Dermis blood vessel endothelial cell (primary cell): ENCODE data around the gene CHID1. TPM values are rescaled to one million over a fixed set of nuclear protein-coding genes. Genes with fewer than 3 reads are reported as not detected.

Experiments used
- DNase-seq: peaks from one replicate; pipeline ENCODE4 v3.0.0; 2010
- total RNA-seq: library from RNA; depleted of rRNA; stranded (reverse); fragments of >200 nt; gene quantifications from 2 replicates; pipeline ENCODE4 v1.2.3, GENCODE V29; 2014

Gene CHID1
- total RNA-seq, 1 donor from 2014 or later, result 38.1 TPM

GRCh38 chr11:908273-908672 lies 2.3 kb downstream of the CHID1 start:
- no peak for DNase-seq

- DNase-seq, result no peak
Observed at GRCh38 chr11:907668-908067, 2.9 kb downstream of the CHID1 start.

- DNase-seq, result no peak
Observed at GRCh38 chr11:905952-906351, 4.7 kb downstream of the CHID1 start.

GRCh38 chr11:904380-904779 lies 6.2 kb downstream of the CHID1 start:
- no peak for DNase-seq

GRCh38 chr11:901452-902061 lies 9.1 kb downstream of the CHID1 start:
- DNase-seq, result no peak

- no peak for DNase-seq
Observed at GRCh38 chr11:900545-900944, 10.1 kb downstream of the CHID1 start.

GRCh38 chr11:899724-900123 lies 10.9 kb downstream of the CHID1 start:
- DNase-seq, result no peak

- peak; percentile 45 for DNase-seq
Observed at GRCh38 chr11:898540-899190, 11.9 kb downstream of the CHID1 start.

GRCh38 chr11:898143-898511 lies 12.5 kb downstream of the CHID1 start:
- peak; percentile 58 for DNase-seq

- DNase-seq, result no peak
Observed at GRCh38 chr11:897253-898142, 13.1 kb downstream of the CHID1 start.

- DNase-seq, result no peak
Observed at GRCh38 chr11:895331-896110, 15.1 kb downstream of the CHID1 start.

- DNase-seq, result no peak
Observed at GRCh38 chr11:894575-895201, 15.9 kb downstream of the CHID1 start.

GRCh38 chr11:893008-893654 lies 17.5 kb downstream of the CHID1 start:
- DNase-seq, result no peak

- DNase-seq, result no peak
Observed at GRCh38 chr11:890794-891540, 19.6 kb downstream of the CHID1 start.

- no peak for DNase-seq
Observed at GRCh38 chr11:889687-890475, 20.7 kb downstream of the CHID1 start.

GRCh38 chr11:889257-889656 lies 21.4 kb downstream of the CHID1 start:
- DNase-seq, result no peak

- no peak for DNase-seq
Observed at GRCh38 chr11:888310-889212, 22.0 kb downstream of the CHID1 start.

- DNase-seq, result no peak
Observed at GRCh38 chr11:887589-887988, 23.0 kb downstream of the CHID1 start.

GRCh38 chr11:886568-886967 lies 24.0 kb downstream of the CHID1 start:
- DNase-seq, result no peak
